ENCODE results near the gene PNPLA6. TPM values are rescaled to one million over a fixed set of nuclear protein-coding genes. Genes with fewer than 3 reads are reported as not detected.
A peak's percentile ranks its signal among the peaks of the same experiment; 100 is the strongest.
"Not testable (repeated sequence)": the region's sequence is repeated elsewhere in the genome, so short reads cannot be mapped to it uniquely, and the experiment has no call there.

Gene PNPLA6
- total RNA-seq, 2 experiments from 2014 or later, result 62.0 to 70.9 TPM

DNA sequence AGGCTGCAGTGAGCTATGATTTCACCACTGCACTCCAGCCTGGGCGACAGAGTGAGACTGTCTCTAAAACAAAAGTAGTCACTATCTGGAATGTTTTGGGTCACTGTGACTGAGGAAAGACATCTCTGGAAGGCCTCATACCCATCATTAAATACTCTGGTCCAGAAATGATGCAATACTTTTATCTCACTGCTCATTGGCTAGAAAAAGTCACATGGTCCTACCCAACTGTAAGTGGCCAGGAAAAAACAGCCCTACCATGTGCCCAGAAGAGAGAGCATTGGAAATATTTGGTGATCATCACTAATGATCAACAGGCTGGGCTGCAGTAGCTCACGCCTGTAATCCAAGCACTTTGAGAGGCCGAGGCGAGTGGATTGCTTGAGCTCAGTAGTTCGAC lies 29.8 kb downstream of the PNPLA6 start:
- Mint-ChIP-seq H3K4me1 (ENCODE audit: low read depth) (no peaks in the 10 kb centered on the region), H3K4me3 (no peak overlapping the region), H3K9me3 (no peaks in the 10 kb centered on the region), H3K36me3 (ENCODE audit: low read depth) (peaks cover 3% of the 10 kb centered on the region), H3K27ac (no peak overlapping the region), H3K27me3 (no peaks in the 10 kb centered on the region)
- no peak for ATAC-seq (ENCODE audit: poor library complexity)
- intact Hi-C loops (cut with DNase I, micrococcal nuclease), result no loop called here
- H3K27me3 ChIP-seq (ENCODE audit: control insufficient read depth in 1 of 2, insufficient read depth in 2 of 2, low read length in 2 of 2), result no peaks in the 10 kb centered on the region
- no peak overlapping the region for H3K27ac ChIP-seq (ENCODE audit: low read depth in 1 of 2, low read length in 2 of 2)
- TF ChIP-seq, protein P1, sequence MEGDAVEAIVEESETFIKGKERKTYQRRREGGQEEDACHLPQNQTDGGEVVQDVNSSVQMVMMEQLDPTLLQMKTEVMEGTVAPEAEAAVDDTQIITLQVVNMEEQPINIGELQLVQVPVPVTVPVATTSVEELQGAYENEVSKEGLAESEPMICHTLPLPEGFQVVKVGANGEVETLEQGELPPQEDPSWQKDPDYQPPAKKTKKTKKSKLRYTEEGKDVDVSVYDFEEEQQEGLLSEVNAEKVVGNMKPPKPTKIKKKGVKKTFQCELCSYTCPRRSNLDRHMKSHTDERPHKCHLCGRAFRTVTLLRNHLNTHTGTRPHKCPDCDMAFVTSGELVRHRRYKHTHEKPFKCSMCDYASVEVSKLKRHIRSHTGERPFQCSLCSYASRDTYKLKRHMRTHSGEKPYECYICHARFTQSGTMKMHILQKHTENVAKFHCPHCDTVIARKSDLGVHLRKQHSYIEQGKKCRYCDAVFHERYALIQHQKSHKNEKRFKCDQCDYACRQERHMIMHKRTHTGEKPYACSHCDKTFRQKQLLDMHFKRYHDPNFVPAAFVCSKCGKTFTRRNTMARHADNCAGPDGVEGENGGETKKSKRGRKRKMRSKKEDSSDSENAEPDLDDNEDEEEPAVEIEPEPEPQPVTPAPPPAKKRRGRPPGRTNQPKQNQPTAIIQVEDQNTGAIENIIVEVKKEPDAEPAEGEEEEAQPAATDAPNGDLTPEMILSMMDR (IDR thresholded peaks at IDR 0.05), result no peak
- no peak overlapping the region for H3K4me3 ChIP-seq (ENCODE audit: low read length)
- no peaks in the 10 kb centered on the region for H3K4me1 ChIP-seq (ENCODE audit: insufficient read depth, low read length)
- POLR2A ChIA-PET, result no interaction called here
- peaks cover 8% of the 10 kb centered on the region for H3K36me3 ChIP-seq (ENCODE audit: insufficient read depth, low read length)
- H3K9me3 ChIP-seq (ENCODE audit: control insufficient read depth in 1 of 2, insufficient read depth in 1 of 2, low read length in 2 of 2), result no peaks in the 10 kb centered on the region
- no peak for DNase-seq
- CTCF ChIA-PET, result interaction anchor here (1.4 kb wide), 1 partner anchor 234 kb away, joined by 3 read pairs; no protein-coding TSS in a partner anchor

DNA sequence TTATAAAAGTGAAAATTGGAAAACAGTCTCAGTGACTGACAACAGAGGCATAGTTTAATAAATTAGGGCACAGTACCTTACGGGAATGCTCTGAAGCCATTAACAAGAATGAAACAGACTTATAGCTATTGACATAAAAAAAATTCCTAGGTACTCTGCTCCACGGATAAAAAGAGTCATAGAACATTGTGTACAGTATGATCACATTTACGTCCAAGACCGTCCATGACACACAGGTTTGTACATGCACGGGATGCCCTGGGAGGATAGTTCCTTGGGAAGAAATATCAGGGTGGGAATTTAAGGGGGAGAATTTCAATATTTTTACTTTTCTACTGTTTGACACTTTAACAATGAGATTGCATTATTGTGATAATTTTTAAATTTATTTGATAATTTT lies 35.2 kb downstream of the PNPLA6 start:
- Mint-ChIP-seq H3K4me1 (ENCODE audit: low read depth) (no peaks in the 10 kb centered on the region), H3K27ac (no peak overlapping the region), H3K9me3 (no peaks in the 10 kb centered on the region), H3K27me3 (peaks cover 6% of the 10 kb centered on the region), H3K36me3 (ENCODE audit: low read depth) (no peaks in the 10 kb centered on the region), H3K4me3 (no peak overlapping the region)
- Histone ChIP-seq H3K4me1 (ENCODE audit: insufficient read depth, low read length) (no peaks in the 10 kb centered on the region), H3K27ac (ENCODE audit: low read depth in 1 of 2, low read length in 2 of 2) (no peak overlapping the region), H3K27me3 (ENCODE audit: control insufficient read depth in 1 of 2, insufficient read depth in 2 of 2, low read length in 2 of 2) (no peaks in the 10 kb centered on the region), H3K36me3 (ENCODE audit: insufficient read depth, low read length) (no peaks in the 10 kb centered on the region), H3K9me3 (ENCODE audit: control insufficient read depth in 1 of 2, insufficient read depth in 1 of 2, low read length in 2 of 2) (no peaks in the 10 kb centered on the region), H3K4me3 (ENCODE audit: low read length) (no peak overlapping the region)
- POLR2A ChIA-PET, result interaction anchor here (0.7 kb wide), 1 partner anchor 18 kb away, joined by 3 read pairs; no protein-coding TSS in a partner anchor
- CTCF ChIA-PET, result no interaction called here
- no peak for DNase-seq
- intact Hi-C loops (cut with DNase I, micrococcal nuclease), result no loop called here
- no peak for ATAC-seq (ENCODE audit: poor library complexity)
- TF ChIP-seq, protein P1 (IDR thresholded peaks at IDR 0.05), result no peak

GRCh38 chr19:7575434-7576040 lies 40.0 kb downstream of the PNPLA6 start:
- Mint-ChIP-seq H3K27me3 (peaks cover 14% of the 10 kb centered on the region), H3K4me1 (ENCODE audit: low read depth) (no peaks in the 10 kb centered on the region), H3K9me3 (no peaks in the 10 kb centered on the region), H3K27ac (no peak overlapping the region), H3K4me3 (no peak overlapping the region), H3K36me3 (ENCODE audit: low read depth) (no peaks in the 10 kb centered on the region)
- Histone ChIP-seq H3K27ac (ENCODE audit: low read depth in 1 of 2, low read length in 2 of 2) (no peak overlapping the region), H3K36me3 (ENCODE audit: insufficient read depth, low read length) (no peaks in the 10 kb centered on the region), H3K4me1 (ENCODE audit: insufficient read depth, low read length) (no peaks in the 10 kb centered on the region), H3K4me3 (ENCODE audit: low read length) (no peak overlapping the region), H3K9me3 (ENCODE audit: control insufficient read depth in 1 of 2, insufficient read depth in 1 of 2, low read length in 2 of 2) (no peaks in the 10 kb centered on the region), H3K27me3 (ENCODE audit: control insufficient read depth in 1 of 2, insufficient read depth in 2 of 2, low read length in 2 of 2) (peaks cover 0 to 4% of the 10 kb centered on the region in 2 experiments)
- peak in 2 of 14 experiments; percentile 38 to 49 for DNase-seq
- no peak for ATAC-seq (ENCODE audit: poor library complexity)
- TF ChIP-seq, protein P1 (IDR thresholded peaks at IDR 0.05), result no peak
- POLR2A ChIA-PET, result no interaction called here
- intact Hi-C loops (cut with DNase I, micrococcal nuclease), result no loop called here
- CTCF ChIA-PET, result no interaction called here

- H3K9me3 Mint-ChIP-seq; intact Hi-C loops (cut with DNase I, micrococcal nuclease); H3K4me3 Mint-ChIP-seq; H3K36me3 ChIP-seq (ENCODE audit: insufficient read depth, low read length); H3K4me3 ChIP-seq (ENCODE audit: low read length); DNase-seq; CTCF ChIA-PET; H3K27ac Mint-ChIP-seq; H3K4me1 ChIP-seq (ENCODE audit: insufficient read depth, low read length); H3K36me3 Mint-ChIP-seq (ENCODE audit: low read depth); H3K4me1 Mint-ChIP-seq (ENCODE audit: low read depth); H3K27ac ChIP-seq (ENCODE audit: low read depth in 1 of 2, low read length in 2 of 2); H3K9me3 ChIP-seq (ENCODE audit: control insufficient read depth in 1 of 2, insufficient read depth in 1 of 2, low read length in 2 of 2); ATAC-seq (ENCODE audit: poor library complexity); H3K27me3 ChIP-seq (ENCODE audit: control insufficient read depth in 1 of 2, insufficient read depth in 2 of 2, low read length in 2 of 2); POLR2A ChIA-PET: not testable (repeated sequence)
- peaks cover 14% of the 10 kb centered on the region for H3K27me3 Mint-ChIP-seq
Measured at GRCh38 chr19:7577422-7577821, 41.9 kb downstream of the PNPLA6 start.
